Left ventricle myocardium inferior (tissue), 1 donor: ENCODE measurements around the gene DPEP2NB. TPM values are rescaled to one million over a fixed set of nuclear protein-coding genes. Genes with fewer than 3 reads are reported as not detected.
"Not testable (repeated sequence)": the region's sequence is repeated elsewhere in the genome, so short reads cannot be mapped to it uniquely, and the experiment has no call there.

Source experiments
- DNase-seq: peaks from one replicate; pipeline ENCODE4 v3.0.0-alpha.2; 2020
- H3K27ac ChIP-seq: fragments of 200-600 bp; replicated peaks from 2 replicates; pipeline ENCODE4 v1.8.0; 2021
- H3K27me3 ChIP-seq: fragments of 200-600 bp; 2 replicates; pipeline ENCODE4 v1.8.0; 2021; ENCODE audit warnings: low read depth
- H3K36me3 ChIP-seq: fragments of 200-600 bp; 2 replicates; pipeline ENCODE4 v1.8.0; 2021
- H3K4me1 ChIP-seq: fragments of 200-600 bp; 2 replicates; pipeline ENCODE4 v1.8.0; 2021
- H3K4me3 ChIP-seq: fragments of 200-600 bp; 2 replicates; pipeline ENCODE4 v1.8.0; 2021; ENCODE audit warnings: mild to moderate bottlenecking, moderate library complexity
- H3K9me3 ChIP-seq: fragments of 200-600 bp; replicated peaks from 2 replicates; pipeline ENCODE4 v1.8.0; 2021
- intact Hi-C: fragments of 100-400 bp; cut with micrococcal nuclease; formaldehyde crosslinking; loops from one replicate; pipeline ENCODE4 v1.11.0; 2022
- total RNA-seq: library from RNA; stranded (reverse); fragmentation: NEBNext Ultra II Directional; extraction: Animal tissue kit (Norgen Biotek cat#: 25700); gene quantifications from one replicate; pipeline ENCODE4 v1.2.1, GENCODE V29; 2021
- TF ChIP-seq, protein P1 (sequence below): fragments of 200-600 bp; IDR thresholded peaks from 2 replicates; pipeline ENCODE4 v1.8.0; 2021; ENCODE audit warnings: antibody characterized with exemption, mild to moderate bottlenecking, borderline replicate concordance
- donor health status: DM: no; HTN: yes; CAD: no; lungs with severe emphysema.

The DPEP2NB gene
- total RNA-seq, 1 donor from 2014 or later: not detected

DNA sequence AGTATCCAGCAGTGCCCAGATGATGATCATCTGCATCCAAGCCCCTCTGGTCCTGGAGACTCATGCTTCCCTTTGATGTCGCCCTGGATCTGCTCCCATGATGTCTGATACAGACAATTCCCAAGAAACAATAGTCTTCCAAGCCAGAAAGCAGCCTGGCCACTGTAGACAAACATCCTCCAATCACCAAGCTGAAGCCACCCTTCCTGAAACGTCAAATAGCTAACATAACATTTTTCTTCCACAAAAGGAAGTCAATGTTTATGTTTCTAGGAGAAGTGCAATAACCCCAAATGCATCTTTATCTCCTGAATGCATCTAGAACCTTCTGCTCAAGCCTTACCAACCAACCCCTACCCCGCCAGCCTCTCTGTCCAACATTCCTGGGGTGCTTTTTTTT is 15.3 kb downstream of the DPEP2NB start:
- TF ChIP-seq, protein P1, sequence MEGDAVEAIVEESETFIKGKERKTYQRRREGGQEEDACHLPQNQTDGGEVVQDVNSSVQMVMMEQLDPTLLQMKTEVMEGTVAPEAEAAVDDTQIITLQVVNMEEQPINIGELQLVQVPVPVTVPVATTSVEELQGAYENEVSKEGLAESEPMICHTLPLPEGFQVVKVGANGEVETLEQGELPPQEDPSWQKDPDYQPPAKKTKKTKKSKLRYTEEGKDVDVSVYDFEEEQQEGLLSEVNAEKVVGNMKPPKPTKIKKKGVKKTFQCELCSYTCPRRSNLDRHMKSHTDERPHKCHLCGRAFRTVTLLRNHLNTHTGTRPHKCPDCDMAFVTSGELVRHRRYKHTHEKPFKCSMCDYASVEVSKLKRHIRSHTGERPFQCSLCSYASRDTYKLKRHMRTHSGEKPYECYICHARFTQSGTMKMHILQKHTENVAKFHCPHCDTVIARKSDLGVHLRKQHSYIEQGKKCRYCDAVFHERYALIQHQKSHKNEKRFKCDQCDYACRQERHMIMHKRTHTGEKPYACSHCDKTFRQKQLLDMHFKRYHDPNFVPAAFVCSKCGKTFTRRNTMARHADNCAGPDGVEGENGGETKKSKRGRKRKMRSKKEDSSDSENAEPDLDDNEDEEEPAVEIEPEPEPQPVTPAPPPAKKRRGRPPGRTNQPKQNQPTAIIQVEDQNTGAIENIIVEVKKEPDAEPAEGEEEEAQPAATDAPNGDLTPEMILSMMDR: no peak
- Histone ChIP-seq H3K9me3 (no peaks in the 10 kb centered on the region), H3K27me3 (no peaks in the 10 kb centered on the region), H3K4me3 (no peak overlapping the region), H3K36me3 (no peaks in the 10 kb centered on the region), H3K27ac (peak overlapping the region; percentile 75), H3K4me1 (peaks cover 11% of the 10 kb centered on the region)
- intact Hi-C loops: no loop called here
- no peak for DNase-seq

DNA sequence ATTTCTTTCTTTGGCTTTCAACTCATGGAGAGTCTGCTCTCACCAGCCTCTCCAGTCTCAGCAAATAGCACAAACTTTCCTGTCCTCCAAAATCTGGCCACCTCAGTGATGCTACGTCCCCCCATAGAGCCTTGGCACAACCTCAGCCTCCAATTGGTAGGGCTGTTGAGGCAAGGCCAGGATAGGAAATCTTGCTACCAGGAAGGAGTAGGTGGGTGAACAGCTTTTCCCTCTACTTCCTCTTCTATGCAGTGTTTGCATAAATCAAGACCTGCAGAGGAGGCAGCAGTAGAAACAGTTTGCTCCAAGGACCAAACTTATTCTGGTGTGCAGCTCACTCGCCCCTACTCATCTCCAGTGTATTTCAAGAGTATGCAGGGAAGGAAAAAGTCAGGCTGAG is 15.7 kb downstream of the DPEP2NB start:
- DNase-seq: no peak
- H3K27me3 ChIP-seq: no peaks in the 10 kb centered on the region
- intact Hi-C loops: no loop called here
- no peak overlapping the region for H3K4me3 ChIP-seq
- no peaks in the 10 kb centered on the region for H3K9me3 ChIP-seq
- no peaks in the 10 kb centered on the region for H3K36me3 ChIP-seq
- peak overlapping the region; percentile 75 for H3K27ac ChIP-seq
- H3K4me1 ChIP-seq: peaks cover 11% of the 10 kb centered on the region
- TF ChIP-seq, protein P1: no peak

DNA sequence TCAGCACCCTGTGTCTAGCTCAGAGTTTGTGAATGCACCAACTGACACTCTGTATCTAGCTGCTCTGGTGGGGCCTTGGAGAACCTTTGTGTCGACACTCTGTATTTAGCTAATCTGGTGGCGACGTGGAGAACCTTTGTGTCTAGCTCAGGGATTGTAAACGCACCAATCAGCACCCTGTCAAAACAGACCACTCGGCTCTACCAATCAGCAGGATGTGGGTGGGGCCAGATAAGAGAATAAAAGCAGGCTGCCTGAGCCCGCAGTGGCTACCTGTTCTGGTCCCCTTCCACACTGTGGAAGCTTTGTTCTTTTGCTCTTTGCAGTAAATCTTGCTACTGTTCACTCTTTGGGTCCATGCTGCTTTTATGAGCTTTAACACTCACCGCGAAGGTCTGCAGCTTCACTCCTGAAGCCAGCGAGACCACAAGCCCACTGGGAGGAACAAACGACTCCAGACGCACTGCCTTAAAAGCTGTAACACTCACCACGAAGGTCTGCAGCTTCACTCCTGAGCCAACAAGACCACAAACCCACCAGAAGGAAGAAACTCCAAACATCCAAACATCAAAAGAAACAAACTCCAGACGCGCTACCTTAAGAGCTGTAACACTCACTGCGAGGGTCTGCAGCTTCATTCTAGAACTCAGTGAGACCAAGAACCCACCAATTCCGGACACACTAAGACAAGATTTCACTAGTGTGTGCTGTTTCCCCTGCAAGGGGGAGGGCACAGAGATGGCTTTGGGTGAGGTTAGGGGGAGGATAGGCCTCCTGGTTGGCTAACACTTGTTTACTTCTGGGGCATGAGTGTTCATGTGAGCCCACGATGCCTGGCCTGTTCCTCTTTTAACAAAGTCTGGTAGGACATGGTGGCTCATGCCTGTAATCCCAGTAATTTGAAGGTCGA is 16.7 kb downstream of the DPEP2NB start, which contains the start of gene DPEP2:
Gene DPEP2, minus strand, starts transcription at position 706 of the 910 bp plus-strand sequence. CDS start 6,272 bp downstream, outside the sequence.
- H3K9me3 ChIP-seq, H3K36me3 ChIP-seq, H3K27me3 ChIP-seq, DNase-seq, intact Hi-C loops: not testable (repeated sequence)
- peaks cover 11% of the 10 kb centered on the region for H3K4me1 ChIP-seq
- H3K27ac ChIP-seq: peak within 1 kb of the TSS; percentile 75
- H3K4me3 ChIP-seq: peak within 1 kb of the TSS; percentile 34

DNA sequence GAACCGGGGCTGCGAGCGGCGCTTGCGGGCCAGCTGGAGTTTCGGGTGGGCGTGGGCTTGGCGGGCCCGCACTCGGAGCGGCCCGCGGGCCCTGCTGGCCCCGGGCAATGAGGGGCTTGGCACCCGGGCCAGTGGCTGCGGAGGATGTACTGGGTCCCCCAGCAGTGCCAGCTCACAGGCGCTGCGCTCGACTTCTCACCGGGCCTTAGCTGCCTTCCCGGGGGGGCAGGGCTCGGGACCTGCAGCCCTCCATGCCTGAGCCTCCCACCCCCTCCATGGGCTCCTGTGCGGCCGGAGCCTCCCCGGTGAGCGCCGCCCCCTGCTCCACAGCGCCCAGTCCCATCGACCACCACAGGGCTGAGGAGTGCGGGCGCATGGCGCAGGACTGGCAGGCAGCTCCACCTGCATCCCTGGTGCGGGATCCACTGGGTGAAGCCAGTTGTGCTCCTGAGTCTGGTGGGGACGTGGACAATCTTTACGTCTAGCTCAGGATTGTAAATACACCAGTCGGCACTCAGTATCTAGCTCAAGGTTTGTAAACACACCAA is 17.4 kb downstream of the DPEP2NB start:
- H3K4me3 ChIP-seq, intact Hi-C loops, H3K9me3 ChIP-seq, H3K27ac ChIP-seq, H3K36me3 ChIP-seq, DNase-seq, H3K27me3 ChIP-seq: not testable (repeated sequence)
- H3K4me1 ChIP-seq: peaks cover 18% of the 10 kb centered on the region

DNA sequence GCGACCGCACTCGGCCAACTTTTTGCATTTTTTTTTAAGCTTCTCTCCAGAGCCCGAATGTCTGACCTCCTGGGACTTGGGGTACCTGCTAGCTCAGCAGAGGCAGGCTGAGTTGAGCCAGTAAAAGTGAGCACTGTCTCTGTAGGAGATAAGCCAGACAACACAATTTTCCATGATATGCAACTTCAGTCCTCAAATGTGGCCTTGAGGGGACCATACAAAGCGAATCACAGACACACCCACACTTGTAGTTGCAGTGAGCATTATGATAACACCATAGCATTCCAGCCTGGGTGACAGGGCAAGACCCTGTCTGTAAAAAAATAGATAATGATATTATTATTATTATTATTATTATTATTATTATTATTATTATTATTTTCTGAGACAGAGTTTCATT is 19.0 kb downstream of the DPEP2NB start:
- no peaks in the 10 kb centered on the region for H3K9me3 ChIP-seq
- H3K4me1 ChIP-seq: peaks cover 27% of the 10 kb centered on the region
- H3K36me3 ChIP-seq: no peaks in the 10 kb centered on the region
- intact Hi-C loops: no loop called here
- TF ChIP-seq, protein P1: no peak
- no peak overlapping the region for H3K4me3 ChIP-seq
- DNase-seq: no peak
- no peak overlapping the region for H3K27ac ChIP-seq
- H3K27me3 ChIP-seq: no peaks in the 10 kb centered on the region

DNA sequence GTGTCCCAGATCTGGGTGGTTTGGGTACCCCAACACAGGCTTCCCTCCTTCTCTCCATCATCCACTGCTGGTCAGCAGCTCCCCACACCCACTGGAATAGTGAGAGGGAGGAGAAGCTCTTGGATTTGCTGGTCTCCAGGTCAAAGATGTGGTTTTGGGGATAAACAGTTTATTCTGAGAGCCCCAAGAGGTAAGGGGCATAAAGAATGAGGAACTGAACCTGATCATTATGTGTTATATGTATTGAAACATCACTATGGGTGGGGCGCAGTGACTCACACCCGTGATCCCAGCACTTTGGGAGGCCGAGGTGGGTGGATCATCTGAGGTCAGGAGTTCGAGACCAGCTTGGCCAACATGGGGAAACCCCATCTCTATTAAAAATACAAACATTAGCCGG is 20.3 kb downstream of the DPEP2NB start:
- TF ChIP-seq, protein P1: no peak
- Histone ChIP-seq H3K27me3 (no peaks in the 10 kb centered on the region), H3K4me1 (peaks cover 23% of the 10 kb centered on the region), H3K4me3 (no peak overlapping the region), H3K9me3 (no peaks in the 10 kb centered on the region), H3K27ac (no peak overlapping the region), H3K36me3 (no peaks in the 10 kb centered on the region)
- intact Hi-C loops: no loop called here
- no peak for DNase-seq

DNA sequence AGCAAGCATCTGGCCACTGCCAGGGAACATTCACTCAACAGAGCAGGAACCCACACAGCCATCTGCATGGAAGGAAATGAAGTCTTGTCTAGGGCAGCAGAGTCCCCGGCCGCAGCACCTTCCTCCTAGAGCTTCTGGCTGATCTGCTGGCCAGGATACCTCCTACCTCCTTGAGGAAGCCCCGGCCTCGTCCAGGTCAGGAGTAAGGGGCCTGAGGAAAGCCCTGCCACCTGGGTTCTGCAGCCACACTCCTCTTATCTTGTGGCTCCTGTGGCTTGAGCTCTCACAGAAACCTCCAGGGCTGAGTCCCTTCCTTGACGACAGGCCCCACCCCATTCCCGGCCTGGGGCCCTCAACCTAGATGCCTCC is 21.7 kb downstream of the DPEP2NB start:
- intact Hi-C loops: not testable (repeated sequence)
- peak overlapping the region; percentile 60 for H3K4me3 ChIP-seq

More for the DNA sequence above, 21.7 kb downstream of the DPEP2NB start:
- peak overlapping the region; percentile 87 for H3K27ac ChIP-seq
- not testable (repeated sequence) for H3K9me3 ChIP-seq, H3K27me3 ChIP-seq, DNase-seq, H3K36me3 ChIP-seq
- peaks cover 16% of the 10 kb centered on the region for H3K4me1 ChIP-seq
